Hematopoietic multipotent progenitor cell treated with erythropoietin and hydrocortisone succinate and interleukin-3 and kit ligand, for 17 days (in vitro differentiated cells): ENCODE data around the gene UGT1A1.
"Not testable (repeated sequence)": the region's sequence is repeated elsewhere in the genome, so short reads cannot be mapped to it uniquely, and the experiment has no call there.

Source experiments
- DNase-seq: peaks from one replicate; pipeline ENCODE4 v3.0.0-alpha.2; 2015; ENCODE audit warnings: low spot score

The UGT1A1 gene

DNA sequence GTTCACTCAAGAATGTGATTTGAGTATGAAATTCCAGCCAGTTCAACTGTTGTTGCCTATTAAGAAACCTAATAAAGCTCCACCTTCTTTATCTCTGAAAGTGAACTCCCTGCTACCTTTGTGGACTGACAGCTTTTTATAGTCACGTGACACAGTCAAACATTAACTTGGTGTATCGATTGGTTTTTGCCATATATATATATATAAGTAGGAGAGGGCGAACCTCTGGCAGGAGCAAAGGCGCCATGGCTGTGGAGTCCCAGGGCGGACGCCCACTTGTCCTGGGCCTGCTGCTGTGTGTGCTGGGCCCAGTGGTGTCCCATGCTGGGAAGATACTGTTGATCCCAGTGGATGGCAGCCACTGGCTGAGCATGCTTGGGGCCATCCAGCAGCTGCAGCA lies at the start of gene UGT1A1:
Gene UGT1A1 (plus strand): TSS at position 228 of the 400 bp plus-strand sequence. CDS start 18 bp downstream, at position 246.
- no peak for DNase-seq

DNA sequence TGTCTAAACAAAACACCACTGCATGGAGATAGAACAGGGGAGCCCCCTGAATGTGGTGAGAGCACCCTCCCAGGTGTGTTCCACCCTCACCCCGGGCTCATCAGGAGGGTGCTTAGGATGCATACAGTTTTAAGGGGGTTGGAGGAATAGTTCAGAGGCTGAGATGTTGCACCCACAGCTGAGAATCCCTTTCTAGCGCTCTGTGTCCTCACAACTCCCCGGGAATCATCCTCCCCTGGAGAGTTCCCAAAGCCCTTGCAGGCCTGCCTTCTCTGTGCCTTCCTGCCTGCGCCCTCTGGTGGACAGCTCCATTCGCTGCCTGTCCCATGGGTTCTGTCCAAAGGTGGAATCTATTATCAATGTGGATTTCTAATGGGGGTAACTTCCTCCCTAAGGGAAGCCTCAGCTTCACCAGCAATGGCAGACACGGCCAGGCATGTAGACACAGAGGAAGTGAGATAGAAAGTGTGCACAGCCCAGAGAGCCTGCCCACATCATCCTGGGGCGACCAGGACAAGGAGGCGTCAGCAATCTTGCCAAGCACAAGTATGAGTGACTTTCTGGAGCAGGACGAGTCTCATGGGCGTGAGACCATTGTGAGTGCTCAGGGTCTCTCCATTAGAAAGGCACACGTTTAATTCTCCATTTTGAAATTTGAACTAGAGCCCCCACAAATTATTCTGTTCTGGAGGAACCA lies 48.6 kb upstream of the UGT1A1 start:
- peak; percentile 57 for DNase-seq

DNA sequence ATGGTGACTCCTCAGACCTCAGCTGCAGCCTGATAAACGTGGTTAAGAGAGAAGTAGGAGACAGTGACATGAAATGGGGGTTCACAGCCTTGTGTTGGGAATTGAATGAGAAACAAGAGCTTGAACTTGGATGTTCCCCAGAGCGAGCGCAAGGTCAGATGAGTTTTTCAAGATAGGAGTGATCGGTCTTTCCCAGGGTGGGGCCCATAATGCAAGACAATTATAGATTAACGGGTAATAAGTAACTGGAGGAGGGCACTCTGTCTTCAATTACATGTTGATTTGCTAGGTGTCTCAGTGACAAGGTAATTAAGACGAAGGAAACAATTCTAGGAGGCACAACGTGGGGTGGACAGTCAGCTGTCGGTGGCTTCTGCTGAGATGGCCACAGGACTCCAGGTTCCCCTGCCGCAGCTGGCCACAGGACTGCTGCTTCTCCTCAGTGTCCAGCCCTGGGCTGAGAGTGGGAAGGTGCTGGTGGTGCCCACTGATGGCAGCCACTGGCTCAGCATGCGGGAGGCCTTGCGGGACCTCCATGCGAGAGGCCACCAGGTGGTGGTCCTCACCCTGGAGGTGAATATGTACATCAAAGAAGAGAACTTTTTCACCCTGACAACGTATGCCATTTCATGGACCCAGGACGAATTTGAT lies 47.3 kb upstream of the UGT1A1 start, which contains the start of gene UGT1A5:
Gene UGT1A5 (plus strand): TSS at position 297 of the 651 bp plus-strand sequence. CDS start 85 bp downstream, at position 382.
- no peak for DNase-seq

DNA sequence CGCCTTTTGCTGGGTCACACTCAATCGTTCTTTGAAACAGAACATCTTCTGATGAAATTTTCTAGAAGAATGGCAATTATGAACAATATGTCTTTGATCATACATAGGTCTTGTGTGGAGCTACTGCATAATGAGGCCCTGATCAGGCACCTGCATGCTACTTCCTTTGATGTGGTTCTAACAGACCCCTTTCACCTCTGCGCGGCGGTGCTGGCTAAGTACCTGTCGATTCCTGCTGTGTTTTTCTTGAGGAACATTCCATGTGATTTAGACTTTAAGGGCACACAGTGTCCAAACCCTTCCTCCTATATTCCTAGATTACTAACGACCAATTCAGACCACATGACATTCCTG lies 46.8 kb upstream of the UGT1A1 start:
- no peak for DNase-seq

DNA sequence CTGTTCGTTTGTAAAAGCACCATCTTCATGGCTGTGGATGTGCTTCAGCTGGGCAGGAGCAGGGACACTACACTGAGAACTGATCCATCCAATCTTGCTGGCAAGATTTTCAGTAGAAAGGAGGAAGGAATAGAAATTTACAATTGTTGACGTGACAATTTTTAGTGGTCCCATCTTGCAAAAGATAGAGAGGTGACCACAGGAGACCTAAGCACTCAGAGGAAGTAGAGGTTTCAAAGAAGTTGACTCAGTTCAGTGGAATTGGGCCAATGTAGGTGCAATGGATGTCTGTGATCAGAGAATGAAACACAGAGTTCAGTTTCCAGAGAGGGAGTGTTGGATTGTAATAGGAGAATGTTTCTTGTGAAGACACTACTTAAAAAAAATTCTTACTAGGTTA lies 45.9 kb upstream of the UGT1A1 start:
- DNase-seq, result no peak

DNA sequence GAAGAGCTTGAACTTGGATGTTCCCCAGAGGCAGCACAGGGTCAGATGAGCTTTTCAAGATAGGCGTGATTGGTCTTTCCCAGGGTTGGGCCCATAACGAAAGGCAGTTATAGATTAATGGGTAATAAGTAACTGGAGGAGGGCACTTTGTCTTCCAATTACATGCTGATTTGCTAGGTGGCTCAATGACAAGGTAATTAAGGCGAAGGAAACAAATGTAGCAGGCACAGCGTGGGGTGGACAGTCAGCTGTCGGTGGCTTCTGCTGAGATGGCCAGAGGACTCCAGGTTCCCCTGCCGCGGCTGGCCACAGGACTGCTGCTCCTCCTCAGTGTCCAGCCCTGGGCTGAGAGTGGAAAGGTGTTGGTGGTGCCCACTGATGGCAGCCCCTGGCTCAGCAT lies 41.5 kb upstream of the UGT1A1 start, which contains the start of gene UGT1A4:
Gene UGT1A4 (plus strand): TSS at position 185 of the 400 bp plus-strand sequence. CDS start 85 bp downstream, at position 270.
- DNase-seq, result no peak

DNA sequence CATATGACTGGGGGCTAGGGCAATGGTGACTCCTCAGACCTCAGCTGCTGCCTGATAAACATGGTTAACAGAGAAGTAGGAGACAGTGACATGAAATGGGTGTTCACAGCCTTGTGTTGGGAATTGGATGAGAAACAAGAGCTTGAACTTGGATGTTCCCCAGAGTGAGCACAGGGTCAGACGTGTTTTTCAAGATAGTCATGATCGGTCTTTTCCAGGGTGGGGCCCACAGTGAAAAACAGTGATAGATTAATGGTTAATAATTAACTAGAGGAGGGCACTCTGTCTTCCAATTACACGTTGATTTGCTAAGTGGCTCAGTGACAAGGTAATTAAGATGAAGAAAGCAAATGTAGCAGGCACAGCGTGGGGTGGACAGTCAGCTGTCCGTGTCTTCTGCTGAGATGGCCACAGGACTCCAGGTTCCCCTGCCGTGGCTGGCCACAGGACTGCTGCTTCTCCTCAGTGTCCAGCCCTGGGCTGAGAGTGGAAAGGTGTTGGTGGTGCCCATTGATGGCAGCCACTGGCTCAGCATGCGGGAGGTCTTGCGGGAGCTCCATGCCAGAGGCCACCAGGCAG lies 31.3 kb upstream of the UGT1A1 start, which contains the start of gene UGT1A3:
Gene UGT1A3 (plus strand): TSS at position 320 of the 579 bp plus-strand sequence. CDS start 85 bp downstream, at position 405.
- DNase-seq, result no peak

DNA sequence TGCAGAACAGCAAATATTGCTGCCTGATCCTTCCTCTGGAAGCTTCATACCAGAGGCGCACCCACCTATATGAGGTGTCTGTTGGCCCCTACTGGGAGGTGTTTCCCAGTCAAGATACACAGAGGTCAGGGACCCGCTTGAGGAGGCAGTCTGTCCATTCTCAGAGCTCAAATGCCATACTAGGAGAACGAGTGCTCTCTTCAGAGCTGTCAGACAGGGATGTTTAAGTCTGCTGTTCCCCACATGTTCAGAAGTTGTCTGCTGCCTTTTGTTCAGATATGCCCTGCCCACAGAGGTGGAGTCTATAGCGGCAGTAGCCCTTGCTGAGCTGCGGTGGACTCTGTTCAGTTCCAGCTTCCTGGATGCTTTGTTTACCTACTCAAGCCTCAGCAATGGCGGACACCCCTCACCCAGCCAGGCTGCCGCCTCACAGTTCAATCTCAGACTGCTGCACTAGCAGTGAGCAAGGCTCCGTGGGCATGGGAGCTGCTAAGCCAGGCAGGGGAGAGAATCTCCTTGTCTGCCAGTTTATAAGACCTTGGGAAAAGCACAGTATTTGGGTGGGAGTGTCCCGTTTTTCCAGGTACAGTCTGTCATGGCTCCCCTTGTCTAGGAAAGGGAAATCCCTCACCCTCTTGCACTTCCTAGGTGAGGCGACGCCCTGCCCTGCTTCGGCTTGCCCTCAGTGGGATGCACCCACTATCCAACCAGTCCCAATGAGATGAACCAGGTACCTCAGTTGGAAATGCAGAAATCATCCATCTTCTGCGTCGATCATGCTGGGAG lies 23.0 kb upstream of the UGT1A1 start:
- not testable (repeated sequence) for DNase-seq

DNA sequence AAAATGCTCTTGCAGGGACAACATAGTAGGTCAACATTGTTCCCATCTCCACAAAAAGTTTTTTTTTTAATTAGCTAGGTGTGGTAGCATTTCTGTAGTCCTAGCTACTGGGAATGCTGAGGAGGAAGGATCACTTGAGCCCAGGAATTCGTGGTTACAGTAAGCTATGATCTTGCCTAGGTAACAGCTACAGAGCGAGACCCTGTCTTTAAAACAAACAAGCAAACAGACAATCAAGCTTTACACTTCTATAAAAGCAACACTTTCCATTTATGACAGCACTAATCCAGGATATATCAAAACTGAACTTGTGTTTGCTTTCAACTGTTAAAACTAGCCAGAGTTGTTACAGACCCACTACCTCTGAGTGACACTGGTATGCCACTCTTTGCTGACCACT lies 19.2 kb upstream of the UGT1A1 start:
- DNase-seq, result no peak

DNA sequence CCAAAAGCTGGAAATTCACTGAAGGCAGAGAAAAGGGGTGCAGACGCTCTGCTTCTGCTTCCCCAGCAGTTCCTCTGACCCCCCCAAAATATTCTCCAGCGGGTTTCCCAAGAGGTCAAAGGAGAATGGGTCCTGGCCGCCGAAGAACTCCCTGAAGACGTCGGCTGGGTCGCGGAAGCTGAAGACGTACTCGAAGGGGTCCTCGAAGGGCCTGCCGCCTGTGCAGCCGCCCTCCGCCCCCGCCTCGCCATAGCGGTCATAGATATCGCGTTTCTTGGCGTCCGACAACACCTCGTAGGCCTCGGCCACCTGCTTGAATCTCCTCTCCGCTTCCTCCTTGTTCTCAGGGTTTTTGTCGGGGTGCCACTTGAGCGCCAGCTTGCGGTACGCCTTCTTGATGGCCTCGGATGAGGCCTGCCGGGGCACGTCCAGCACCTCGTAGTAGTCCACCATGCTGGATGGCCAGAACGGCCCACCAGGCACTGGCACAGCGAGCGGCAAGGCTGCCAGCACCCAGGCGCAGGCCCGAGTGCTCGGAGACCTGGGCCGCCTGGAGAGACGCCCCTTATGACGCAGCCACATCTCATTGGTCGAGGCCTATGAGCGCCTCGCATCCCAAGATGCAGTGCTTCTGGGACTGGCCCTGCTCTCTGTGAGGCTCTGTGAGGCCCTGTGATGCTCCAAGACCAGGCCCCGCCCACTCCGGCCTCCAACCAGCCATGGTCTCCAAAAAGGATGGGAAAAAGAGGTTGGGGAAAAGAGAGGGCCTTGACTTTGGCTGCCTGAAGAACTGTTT lies 16.4 kb upstream of the UGT1A1 start:
- DNase-seq, result no peak

DNA sequence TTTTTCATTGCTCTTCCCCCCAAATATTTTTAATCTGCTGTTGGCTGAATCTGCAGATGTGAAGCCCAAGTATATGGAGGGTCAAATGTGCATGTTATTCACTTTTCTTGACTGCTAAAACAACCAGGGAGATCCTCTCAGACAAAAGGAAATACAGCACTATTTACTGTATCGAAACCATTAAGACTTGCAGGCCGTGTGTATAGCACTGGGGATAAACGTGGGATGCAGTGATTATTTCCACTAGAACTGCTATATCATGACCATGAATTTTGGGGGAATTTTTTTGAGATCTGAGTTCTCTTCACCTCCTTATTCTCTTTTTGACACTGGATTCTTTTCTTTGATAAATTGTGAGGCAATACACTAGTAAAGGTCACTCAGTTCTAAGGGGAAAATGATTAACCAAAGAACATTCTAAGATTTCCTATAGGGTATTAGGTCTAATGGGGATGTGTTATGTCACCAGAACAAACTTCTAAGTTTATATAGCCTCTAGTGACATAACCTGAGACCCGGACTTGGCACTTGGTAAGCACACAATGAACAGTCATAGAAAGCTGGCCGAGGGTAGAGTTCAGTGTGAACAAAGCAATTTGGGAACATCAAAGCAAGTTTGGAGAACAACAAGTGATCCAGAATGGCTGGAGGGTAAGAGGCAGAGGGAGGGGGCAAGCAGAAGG lies 14.9 kb upstream of the UGT1A1 start:
- no peak for DNase-seq

DNA sequence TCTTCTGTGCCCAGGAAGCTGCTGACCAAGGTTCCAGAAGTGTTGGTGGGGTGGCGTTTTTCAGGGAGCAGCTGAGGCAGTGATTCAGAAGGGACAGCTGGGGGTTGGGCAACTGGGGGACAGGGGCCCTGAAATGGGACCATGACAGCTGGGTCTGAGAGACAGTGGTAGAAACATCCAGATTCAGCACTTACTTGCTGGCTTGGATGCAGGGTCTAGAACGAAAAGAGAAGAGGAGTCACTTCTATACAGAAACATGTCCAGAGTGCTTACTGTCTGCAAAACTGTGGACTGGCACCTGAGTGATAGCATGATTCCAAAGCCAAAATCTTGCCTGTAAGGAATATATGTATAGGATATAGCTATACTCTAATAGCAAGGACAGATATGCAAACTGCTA lies 14.2 kb upstream of the UGT1A1 start:
- not testable (repeated sequence) for DNase-seq

DNA sequence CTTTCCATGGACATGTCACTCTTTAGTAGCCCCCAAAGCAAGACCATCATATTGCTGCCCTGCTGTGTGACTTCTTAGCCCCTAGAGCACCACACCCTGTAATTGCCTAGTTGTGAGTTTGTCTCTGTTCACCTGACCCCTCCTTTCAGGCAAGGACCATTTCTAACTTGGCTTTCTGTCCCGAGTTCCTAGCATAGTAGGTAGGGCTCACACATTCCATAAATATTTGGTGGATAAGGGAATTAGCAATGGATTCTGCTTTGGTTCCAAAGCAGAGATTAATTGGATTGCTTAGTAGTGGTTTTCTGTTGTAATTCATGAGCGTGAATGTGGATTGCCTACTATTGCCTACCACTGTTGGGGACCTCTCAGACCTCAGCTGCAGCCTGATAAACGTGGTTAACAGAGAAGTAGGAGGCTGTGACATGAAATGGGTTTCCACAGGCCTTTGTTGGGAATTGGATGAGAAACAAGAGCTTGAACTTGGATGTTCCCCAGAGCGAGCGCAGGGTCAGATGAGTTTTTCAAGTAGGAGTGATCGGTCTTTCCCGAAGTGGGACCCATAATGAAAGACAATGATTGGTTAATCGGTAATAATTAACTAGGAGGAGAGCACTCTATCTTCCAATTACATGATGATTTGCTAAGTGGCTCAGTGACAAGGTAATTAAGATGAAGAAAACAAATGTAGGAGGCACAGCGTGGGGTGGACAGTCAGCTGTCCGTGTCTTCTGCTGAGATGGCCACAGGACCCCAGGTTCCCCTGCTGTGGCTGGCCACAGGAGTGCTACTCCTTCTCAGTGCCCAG lies 13.4 kb upstream of the UGT1A1 start:
- no peak for DNase-seq

DNA sequence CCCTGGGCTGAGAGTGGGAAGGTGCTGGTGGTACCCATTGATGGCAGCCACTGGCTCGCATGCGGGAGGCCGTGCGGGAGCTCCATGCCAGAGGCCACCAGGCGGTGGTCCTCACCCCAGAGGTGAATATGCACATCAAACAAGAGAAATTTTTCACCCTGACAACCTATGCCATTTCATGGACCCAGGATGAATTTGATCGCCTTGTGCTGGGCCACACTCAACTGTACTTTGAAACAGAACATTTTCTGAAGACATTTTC lies 12.9 kb upstream of the UGT1A1 start:
- no peak for DNase-seq

DNA sequence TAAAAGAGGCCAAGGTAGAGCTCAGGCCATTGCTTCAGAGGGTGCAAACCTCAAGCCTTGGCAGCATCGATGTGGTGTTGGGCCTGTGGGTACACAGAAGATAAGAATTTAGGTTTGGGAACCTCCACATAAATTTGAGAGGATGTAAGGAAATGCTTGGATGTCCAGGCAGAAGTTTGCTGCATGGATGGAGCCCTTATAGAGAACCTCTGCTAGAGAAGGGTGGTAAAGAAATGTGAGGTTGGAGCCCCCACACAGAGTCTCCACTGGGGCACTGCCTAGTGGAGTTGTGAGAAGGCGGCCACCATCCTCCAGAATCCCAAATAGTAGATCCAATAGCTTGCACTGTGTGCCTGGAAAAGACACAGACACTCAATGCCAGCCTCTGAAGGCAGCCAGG lies 9.4 kb upstream of the UGT1A1 start:
- DNase-seq, result not testable (repeated sequence)

DNA sequence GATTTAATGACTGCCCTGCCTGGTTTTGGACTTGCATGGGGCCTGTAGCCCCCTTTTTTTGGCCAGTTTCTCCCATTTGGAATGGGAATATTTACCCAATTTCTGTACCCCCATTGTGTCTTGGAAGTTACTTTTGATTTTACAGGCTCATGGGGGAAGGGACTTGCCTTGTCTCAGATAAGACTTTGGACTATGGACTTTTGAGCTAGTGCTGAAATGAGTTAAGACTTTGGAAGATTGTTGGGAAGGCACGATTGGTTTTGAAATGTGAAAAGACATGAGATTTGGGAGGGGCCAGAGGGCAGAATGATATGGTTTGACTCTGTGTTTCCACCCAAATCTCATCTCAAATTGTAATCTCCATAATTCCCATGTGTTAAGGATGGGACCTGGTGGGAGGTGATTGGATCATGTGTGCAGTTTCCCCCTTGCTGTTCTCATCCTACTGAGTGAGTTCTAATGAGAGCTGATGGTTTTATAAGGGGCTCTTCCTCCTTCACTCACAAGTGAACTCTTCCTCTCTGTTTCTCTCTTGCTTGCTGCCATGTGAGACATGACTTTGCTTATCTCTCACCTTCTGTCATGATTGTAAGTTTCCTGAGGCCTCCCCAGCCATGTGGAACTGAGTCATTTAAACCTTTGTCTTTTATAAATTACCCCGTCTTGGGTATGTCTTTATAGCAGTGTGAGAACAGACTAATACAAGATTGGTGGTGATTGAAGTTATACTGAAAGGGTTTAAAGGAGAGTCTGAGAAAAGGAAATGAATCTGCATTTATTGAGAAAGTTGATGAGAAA lies 8.7 kb upstream of the UGT1A1 start:
- not testable (repeated sequence) for DNase-seq

DNA sequence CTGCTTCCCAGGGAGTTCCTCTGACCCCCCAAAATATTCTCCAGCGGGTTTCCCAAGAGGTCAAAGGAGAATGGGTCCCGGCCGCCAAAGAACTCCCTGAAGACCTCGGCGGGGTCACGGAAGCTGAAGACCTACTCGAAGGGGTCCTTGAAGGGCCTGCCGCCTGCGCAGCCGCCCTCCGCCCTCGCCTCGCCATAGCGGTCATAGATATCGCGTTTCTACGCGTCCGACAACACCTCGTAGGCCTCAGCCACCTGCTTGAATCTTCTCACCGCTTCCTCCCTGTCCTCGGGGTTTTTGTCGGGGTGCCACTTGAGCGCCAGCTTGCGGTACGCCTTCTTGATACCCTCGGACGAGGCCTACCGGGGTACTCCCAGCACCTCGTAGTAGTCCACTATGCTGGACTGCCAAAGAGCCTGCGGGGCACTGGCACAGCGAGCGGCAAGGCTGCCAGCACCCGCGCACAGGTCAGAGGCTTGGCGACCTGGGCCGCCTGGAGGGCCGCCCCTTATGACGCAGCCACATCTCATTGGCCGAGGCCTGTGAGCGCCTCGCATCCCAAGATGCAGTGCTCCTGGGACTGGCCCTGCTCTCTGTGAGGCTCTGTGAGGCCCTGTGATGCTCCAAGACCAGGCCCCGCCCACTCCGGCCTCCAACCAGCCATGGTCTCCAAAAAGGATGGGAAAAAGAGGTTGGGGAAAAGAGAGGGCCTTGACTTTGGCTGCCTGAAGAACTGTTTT lies 5.0 kb upstream of the UGT1A1 start:
- DNase-seq, result no peak

DNA sequence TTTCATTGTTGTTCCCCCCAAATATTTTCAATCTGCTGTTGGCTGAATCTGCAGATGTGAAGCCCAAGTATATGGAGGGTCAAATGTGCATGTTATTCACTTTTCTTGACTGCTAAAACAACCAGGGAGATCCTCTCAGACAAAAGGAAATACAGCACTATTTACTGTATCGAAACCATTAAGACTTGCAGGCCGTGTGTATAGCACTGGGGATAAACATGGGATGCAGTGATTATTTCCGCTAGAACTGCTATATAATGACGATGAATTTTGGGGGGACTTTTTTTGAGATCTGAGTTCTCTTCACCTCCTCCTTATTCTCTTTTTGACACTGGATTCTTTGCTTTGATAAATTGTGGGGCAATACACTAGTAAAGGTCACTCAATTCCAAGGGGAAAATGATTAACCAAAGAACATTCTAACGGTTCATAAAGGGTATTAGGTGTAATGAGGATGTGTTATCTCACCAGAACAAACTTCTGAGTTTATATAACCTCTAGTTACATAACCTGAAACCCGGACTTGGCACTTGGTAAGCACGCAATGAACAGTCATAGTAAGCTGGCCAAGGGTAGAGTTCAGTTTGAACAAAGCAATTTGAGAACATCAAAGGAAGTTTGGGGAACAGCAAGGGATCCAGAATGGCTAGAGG lies 3.5 kb upstream of the UGT1A1 start:
- DNase-seq, result no peak
